ENCODE results near the gene SLC13A4. TPM values are rescaled to one million over a fixed set of nuclear protein-coding genes. Genes with fewer than 3 reads are reported as not detected.
"Not testable (repeated sequence)": the region's sequence is repeated elsewhere in the genome, so short reads cannot be mapped to it uniquely, and the experiment has no call there.

Gene SLC13A4
- total RNA-seq, 2 experiments from 2014 or later: not detected

GRCh38 chr7:135667626-135668025 is 60.4 kb downstream of the SLC13A4 start:
- peaks cover 28% of the 10 kb centered on the region for H3K4me1 Mint-ChIP-seq
- H3K27ac Mint-ChIP-seq: not testable (repeated sequence)

GRCh38 chr7:135666846-135667245 is 61.1 kb downstream of the SLC13A4 start:
- no peak overlapping the region for H3K4me3 Mint-ChIP-seq

More at GRCh38 chr7:135667626-135668025, 60.4 kb downstream of the SLC13A4 start:
- CTCF ChIA-PET: interaction anchor here (1.2 kb wide), 1 partner anchor 393 kb away, joined by 3 read pairs; no protein-coding TSS in a partner anchor
- H3K4me3 Mint-ChIP-seq; DNase-seq; ATAC-seq; H3K27me3 Mint-ChIP-seq; H3K9me3 Mint-ChIP-seq (ENCODE audit: low read depth): not testable (repeated sequence)
- H3K36me3 Mint-ChIP-seq: peaks cover 18% of the 10 kb centered on the region

GRCh38 chr7:135666156-135666555 is 61.8 kb downstream of the SLC13A4 start:
- CTCF ChIA-PET: interaction anchor here (1.0 kb wide), 1 partner anchor 392 kb away, joined by 4 read pairs; no protein-coding TSS in a partner anchor
- no peak for DNase-seq
- Mint-ChIP-seq H3K9me3 (ENCODE audit: low read depth) (no peaks in the 10 kb centered on the region), H3K4me1 (peaks cover 37% of the 10 kb centered on the region), H3K27ac (no peak overlapping the region), H3K27me3 (no peaks in the 10 kb centered on the region), H3K36me3 (peaks cover 18% of the 10 kb centered on the region), H3K4me3 (no peak overlapping the region)
- ATAC-seq: no peak

More at GRCh38 chr7:135666846-135667245, 61.1 kb downstream of the SLC13A4 start:
- CTCF ChIA-PET: interaction anchor here (1.0 kb wide), 1 partner anchor 392 kb away, joined by 4 read pairs; no protein-coding TSS in a partner anchor
- no peaks in the 10 kb centered on the region for H3K9me3 Mint-ChIP-seq (ENCODE audit: low read depth)
- no peaks in the 10 kb centered on the region for H3K27me3 Mint-ChIP-seq
- no peak overlapping the region for H3K27ac Mint-ChIP-seq
- DNase-seq (no peak), ATAC-seq (no peak)
- H3K4me1 Mint-ChIP-seq: peaks cover 32% of the 10 kb centered on the region
- H3K36me3 Mint-ChIP-seq: peaks cover 18% of the 10 kb centered on the region

GRCh38 chr7:135665042-135665441 is 62.9 kb downstream of the SLC13A4 start:
- Mint-ChIP-seq H3K27ac (no peak overlapping the region), H3K9me3 (ENCODE audit: low read depth) (no peaks in the 10 kb centered on the region), H3K27me3 (no peaks in the 10 kb centered on the region), H3K36me3 (peaks cover 18% of the 10 kb centered on the region), H3K4me1 (peaks cover 37% of the 10 kb centered on the region), H3K4me3 (no peak overlapping the region)
- DNase-seq: no peak
- no peak for ATAC-seq
- CTCF ChIA-PET: interaction anchor here (6.7 kb wide), 1 partner anchor 7 kb away, joined by 42 read pairs; no protein-coding TSS in a partner anchor

- CTCF ChIA-PET: interaction anchor here (1.3 to 6.7 kb wide), 4 partner anchors 8 to 390 kb away, joined by 3 to 42 read pairs (median 22); no protein-coding TSS in a partner anchor
- no peaks in the 10 kb centered on the region for H3K9me3 Mint-ChIP-seq (ENCODE audit: low read depth)
- no peaks in the 10 kb centered on the region for H3K27me3 Mint-ChIP-seq
- H3K36me3 Mint-ChIP-seq: peaks cover 18% of the 10 kb centered on the region
- no peak for DNase-seq
- peaks cover 37% of the 10 kb centered on the region for H3K4me1 Mint-ChIP-seq
- H3K4me3 Mint-ChIP-seq: peak overlapping the region; percentile 90
- H3K27ac Mint-ChIP-seq: no peak overlapping the region
- no peak for ATAC-seq
Observed at GRCh38 chr7:135664046-135664589, 63.9 kb downstream of the SLC13A4 start.

- H3K9me3 Mint-ChIP-seq (ENCODE audit: low read depth): no peaks in the 10 kb centered on the region
- DNase-seq (peak; percentile 96), ATAC-seq (peak; percentile 98)
- peaks cover 33% of the 10 kb centered on the region for H3K4me1 Mint-ChIP-seq
- H3K36me3 Mint-ChIP-seq: peaks cover 10% of the 10 kb centered on the region
- peak within 1 kb of the TSS; percentile 90 for H3K4me3 Mint-ChIP-seq
- peak within 1 kb of the TSS; percentile 86 for H3K27ac Mint-ChIP-seq
- CTCF ChIA-PET: interaction anchor here (0.6 to 6.7 kb wide), 16 partner anchors 9 to 388 kb away, joined by 3 to 42 read pairs (median 5); partner anchors contain the start of gene NUP205
- no peaks in the 10 kb centered on the region for H3K27me3 Mint-ChIP-seq
Observed at GRCh38 chr7:135662373-135663114, 65.4 kb downstream of the SLC13A4 start, which contains the start of gene STMP1. Gene STMP1 (plus strand): TSS chr7:135662514.

- DNase-seq: peak; percentile 45
- H3K27me3 Mint-ChIP-seq: no peaks in the 10 kb centered on the region
- no peaks in the 10 kb centered on the region for H3K9me3 Mint-ChIP-seq (ENCODE audit: low read depth)
- H3K27ac Mint-ChIP-seq: peak overlapping the region; percentile 77
- H3K4me3 Mint-ChIP-seq: peak overlapping the region; percentile 90
- H3K36me3 Mint-ChIP-seq: peaks cover 9% of the 10 kb centered on the region
- ATAC-seq: no peak
- H3K4me1 Mint-ChIP-seq: peaks cover 33% of the 10 kb centered on the region
- CTCF ChIA-PET: interaction anchor here (0.8 to 6.7 kb wide), 14 partner anchors 9 to 388 kb away, joined by 3 to 42 read pairs (median 5); partner anchors contain the start of gene NUP205
Observed at GRCh38 chr7:135662123-135662372, 65.9 kb downstream of the SLC13A4 start.

- peak overlapping the region; percentile 90 for H3K4me3 Mint-ChIP-seq
- H3K4me1 Mint-ChIP-seq: peaks cover 28% of the 10 kb centered on the region
- ATAC-seq (peak; percentile 2), DNase-seq (no peak)
- CTCF ChIA-PET: interaction anchor here (0.6 to 6.7 kb wide), 7 partner anchors 8 to 337 kb away, joined by 3 to 42 read pairs (median 3); no protein-coding TSS in a partner anchor
- H3K27me3 Mint-ChIP-seq: no peaks in the 10 kb centered on the region
- H3K9me3 Mint-ChIP-seq (ENCODE audit: low read depth): no peaks in the 10 kb centered on the region
- H3K36me3 Mint-ChIP-seq: peaks cover 5% of the 10 kb centered on the region
- peak overlapping the region; percentile 77 for H3K27ac Mint-ChIP-seq
Observed at GRCh38 chr7:135661311-135662122, 66.5 kb downstream of the SLC13A4 start.

- peaks cover 1% of the 10 kb centered on the region for H3K36me3 Mint-ChIP-seq
- no peak overlapping the region for H3K4me3 Mint-ChIP-seq
- no peaks in the 10 kb centered on the region for H3K27me3 Mint-ChIP-seq
- ATAC-seq (no peak), DNase-seq (no peak)
- peaks cover 23% of the 10 kb centered on the region for H3K4me1 Mint-ChIP-seq
- CTCF ChIA-PET: interaction anchor here (5.7 to 6.7 kb wide), 2 partner anchors 13 to 14 kb away, joined by 35 to 42 read pairs; no protein-coding TSS in a partner anchor
- no peaks in the 10 kb centered on the region for H3K9me3 Mint-ChIP-seq (ENCODE audit: low read depth)
- H3K27ac Mint-ChIP-seq: no peak overlapping the region
Observed at GRCh38 chr7:135659159-135659846, 68.7 kb downstream of the SLC13A4 start.

GRCh38 chr7:135658564-135658963 is 69.4 kb downstream of the SLC13A4 start:
- CTCF ChIA-PET: interaction anchor here (0.6 to 6.7 kb wide), 6 partner anchors 13 to 337 kb away, joined by 3 to 42 read pairs (median 6); no protein-coding TSS in a partner anchor

GRCh38 chr7:135653340-135654080 is 74.5 kb downstream of the SLC13A4 start:
- Mint-ChIP-seq H3K27me3 (no peaks in the 10 kb centered on the region), H3K36me3 (peaks cover 5% of the 10 kb centered on the region), H3K4me1 (no peaks in the 10 kb centered on the region), H3K9me3 (ENCODE audit: low read depth) (no peaks in the 10 kb centered on the region), H3K4me3 (no peak overlapping the region), H3K27ac (no peak overlapping the region)
- CTCF ChIA-PET: interaction anchor here (0.8 to 1.4 kb wide), 2 partner anchors 9 kb away, joined by 3 to 5 read pairs; partner anchors contain the start of gene STMP1
- no peak for ATAC-seq
- DNase-seq: no peak

More at GRCh38 chr7:135658564-135658963, 69.4 kb downstream of the SLC13A4 start:
- H3K9me3 Mint-ChIP-seq (ENCODE audit: low read depth): no peaks in the 10 kb centered on the region
- no peak overlapping the region for H3K4me3 Mint-ChIP-seq
- ATAC-seq (no peak), DNase-seq (no peak)
- H3K27me3 Mint-ChIP-seq: no peaks in the 10 kb centered on the region
- peaks cover 17% of the 10 kb centered on the region for H3K4me1 Mint-ChIP-seq
- no peaks in the 10 kb centered on the region for H3K36me3 Mint-ChIP-seq
- no peak overlapping the region for H3K27ac Mint-ChIP-seq
